ENCODE results near the gene CPM.

DNA sequence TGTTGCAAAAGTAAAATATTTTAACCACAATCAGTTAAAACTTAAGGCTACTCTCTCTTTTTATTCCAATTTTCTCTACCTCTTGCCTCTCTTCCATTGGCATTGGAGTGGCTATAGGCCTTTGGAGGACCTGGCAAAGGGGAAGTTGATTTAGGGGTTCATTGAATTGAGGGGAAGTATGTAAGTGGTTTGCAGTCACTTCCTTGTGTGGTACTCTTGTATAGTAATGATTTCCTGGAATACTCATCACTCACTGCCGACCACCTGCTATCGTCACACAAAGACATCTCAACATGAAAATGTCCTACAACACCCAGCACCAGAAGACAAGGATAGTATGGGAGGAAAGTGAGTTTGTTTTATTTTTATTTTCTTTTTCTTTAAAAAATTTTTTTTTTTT, 45.7 kb upstream of the CPM start:
- TF ChIP-seq, protein P1, sequence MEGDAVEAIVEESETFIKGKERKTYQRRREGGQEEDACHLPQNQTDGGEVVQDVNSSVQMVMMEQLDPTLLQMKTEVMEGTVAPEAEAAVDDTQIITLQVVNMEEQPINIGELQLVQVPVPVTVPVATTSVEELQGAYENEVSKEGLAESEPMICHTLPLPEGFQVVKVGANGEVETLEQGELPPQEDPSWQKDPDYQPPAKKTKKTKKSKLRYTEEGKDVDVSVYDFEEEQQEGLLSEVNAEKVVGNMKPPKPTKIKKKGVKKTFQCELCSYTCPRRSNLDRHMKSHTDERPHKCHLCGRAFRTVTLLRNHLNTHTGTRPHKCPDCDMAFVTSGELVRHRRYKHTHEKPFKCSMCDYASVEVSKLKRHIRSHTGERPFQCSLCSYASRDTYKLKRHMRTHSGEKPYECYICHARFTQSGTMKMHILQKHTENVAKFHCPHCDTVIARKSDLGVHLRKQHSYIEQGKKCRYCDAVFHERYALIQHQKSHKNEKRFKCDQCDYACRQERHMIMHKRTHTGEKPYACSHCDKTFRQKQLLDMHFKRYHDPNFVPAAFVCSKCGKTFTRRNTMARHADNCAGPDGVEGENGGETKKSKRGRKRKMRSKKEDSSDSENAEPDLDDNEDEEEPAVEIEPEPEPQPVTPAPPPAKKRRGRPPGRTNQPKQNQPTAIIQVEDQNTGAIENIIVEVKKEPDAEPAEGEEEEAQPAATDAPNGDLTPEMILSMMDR (IDR thresholded peaks at IDR 0.05; ENCODE audit: low read depth, low read length), result no peak
- no peak for TF ChIP-seq POLR2A (IDR thresholded peaks at IDR 0.05; ENCODE audit: extremely low read depth, insufficient read length)
- TF ChIP-seq MAX (IDR thresholded peaks at IDR 0.05; ENCODE audit: low read depth, low read length), result no peak
- TF ChIP-seq MYC (IDR thresholded peaks at IDR 0.05; ENCODE audit: low read depth, low read length), result no peak
